Activated CD4-positive, alpha-beta memory T cell treated with anti-CD3 and anti-CD28 coated beads, Interleukin-2, amount 10 ng/mL, durations not matched to agents 7 days and 5 days (primary cell): ENCODE measurements around the gene HK1. TPM values are rescaled to one million over a fixed set of nuclear protein-coding genes. Genes with fewer than 3 reads are reported as not detected.
A peak's percentile ranks its signal among the peaks of the same experiment; 100 is the strongest.
"Not testable (repeated sequence)": the region's sequence is repeated elsewhere in the genome, so short reads cannot be mapped to it uniquely, and the experiment has no call there.

ENCODE experiments used
- CTCF ChIA-PET: fragments of 350-600 bp; sonication (Branson Sonifier 250); formaldehyde crosslinking; loops from one replicate; lab custom pipeline; 2021; ENCODE audit warnings: antibody characterized with exemption, inconsistent platforms; lab: Charles Lee
- POLR2A ChIA-PET: fragments of 350-600 bp; sonication (Branson Sonifier 250); formaldehyde crosslinking; loops from one replicate; lab custom pipeline; 2021; ENCODE audit warnings: antibody characterized with exemption; lab: Charles Lee
- DNase-seq: peaks from one replicate; pipeline ENCODE4 v3.0.0-alpha.2; 2020
- H3K27ac Mint-ChIP-seq: one replicate; pipeline ENCODE4 v1.8.0; 2021; ENCODE audit warnings: mild to moderate bottlenecking, mixed read lengths
- H3K27me3 Mint-ChIP-seq: one replicate; pipeline ENCODE4 v1.8.0; 2021; ENCODE audit warnings: mixed read lengths
- H3K36me3 Mint-ChIP-seq: one replicate; pipeline ENCODE4 v1.8.0; 2021; ENCODE audit warnings: low read depth, mixed read lengths
- H3K4me1 Mint-ChIP-seq: one replicate; pipeline ENCODE4 v1.8.0; 2021; ENCODE audit warnings: mixed read lengths
- H3K4me3 Mint-ChIP-seq: one replicate; pipeline ENCODE4 v1.8.0; 2021; ENCODE audit warnings: mild to moderate bottlenecking, mixed read lengths
- H3K9me3 Mint-ChIP-seq: one replicate; pipeline ENCODE4 v1.8.0; 2021; ENCODE audit warnings: mixed read lengths
- total RNA-seq, 2 experiments: library from RNA; stranded (reverse); gene quantifications; one replicate each; pipeline ENCODE4 v1.2.3, GENCODE V29; 2021

HK1 gene
- total RNA-seq, 2 experiments from 2014 or later = 142 to 146 TPM

DNA sequence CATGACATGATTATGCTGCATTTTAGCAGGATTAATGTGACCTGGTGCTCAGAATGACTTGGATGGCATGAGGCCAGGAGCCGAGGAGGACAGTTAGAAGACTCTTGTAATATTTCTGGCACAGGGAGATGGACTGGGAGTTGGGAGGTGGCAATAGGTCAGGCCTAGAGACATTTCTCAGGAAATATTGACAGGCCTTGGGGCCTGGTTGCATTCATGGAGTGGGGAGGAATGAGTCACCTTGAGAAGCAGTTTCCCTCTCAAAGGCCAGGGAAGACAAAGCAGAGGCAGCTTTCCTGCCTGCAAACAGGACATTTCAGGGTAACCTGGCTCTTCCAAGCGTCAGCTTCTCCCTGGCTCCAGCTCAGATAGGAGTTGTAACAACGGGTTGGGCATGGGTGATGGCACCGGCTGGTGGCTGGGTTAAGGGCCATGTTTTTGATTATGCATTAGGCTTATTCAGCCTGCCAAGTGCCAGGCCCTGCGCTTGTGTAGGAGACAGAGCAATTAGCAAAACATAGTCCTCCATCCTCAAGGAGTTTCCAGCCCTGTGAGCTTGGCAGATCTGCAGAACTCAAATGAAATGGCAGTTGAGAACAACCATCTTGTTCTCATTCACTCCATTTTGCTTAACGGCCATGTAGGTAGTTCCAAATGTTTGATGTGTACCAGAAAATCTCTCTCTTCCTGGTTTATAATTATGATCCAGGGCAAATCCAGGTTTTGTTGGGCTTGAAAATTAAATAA is 38.2 kb downstream of the HK1 start:
- no peaks in the 10 kb centered on the region for H3K9me3 Mint-ChIP-seq
- no peaks in the 10 kb centered on the region for H3K27me3 Mint-ChIP-seq
- ChIA-PET CTCF (interaction anchor here (0.7 to 1.7 kb wide), 4 partner anchors 11 to 91 kb away, joined by 3 to 11 read pairs (median 4); no protein-coding TSS in a partner anchor), POLR2A (interaction anchor here (1.3 to 4.0 kb wide), 4 partner anchors 11 to 94 kb away, joined by 3 to 28 read pairs (median 12); no protein-coding TSS in a partner anchor)
- peaks cover 15% of the 10 kb centered on the region for H3K36me3 Mint-ChIP-seq
- no peak overlapping the region for H3K27ac Mint-ChIP-seq
- no peak overlapping the region for H3K4me3 Mint-ChIP-seq
- no peak for DNase-seq
- peaks cover 41% of the 10 kb centered on the region for H3K4me1 Mint-ChIP-seq

- peak; percentile 46 for DNase-seq
- Mint-ChIP-seq H3K4me3 (peak overlapping the region; percentile 97), H3K27ac (peak overlapping the region; percentile 84), H3K9me3 (no peaks in the 10 kb centered on the region), H3K27me3 (no peaks in the 10 kb centered on the region), H3K4me1 (peaks cover 48% of the 10 kb centered on the region), H3K36me3 (peaks cover 19% of the 10 kb centered on the region)
- CTCF ChIA-PET = interaction anchor here (0.7 to 1.7 kb wide), 6 partner anchors 10 to 90 kb away, joined by 3 to 11 read pairs (median 5); no protein-coding TSS in a partner anchor
- POLR2A ChIA-PET = interaction anchor here (0.5 to 4.0 kb wide), 14 partner anchors 8 to 101 kb away, joined by 3 to 35 read pairs (median 4); no protein-coding TSS in a partner anchor
Observed at GRCh38 chr10:69317175-69317604, 38.9 kb downstream of the HK1 start.

DNA sequence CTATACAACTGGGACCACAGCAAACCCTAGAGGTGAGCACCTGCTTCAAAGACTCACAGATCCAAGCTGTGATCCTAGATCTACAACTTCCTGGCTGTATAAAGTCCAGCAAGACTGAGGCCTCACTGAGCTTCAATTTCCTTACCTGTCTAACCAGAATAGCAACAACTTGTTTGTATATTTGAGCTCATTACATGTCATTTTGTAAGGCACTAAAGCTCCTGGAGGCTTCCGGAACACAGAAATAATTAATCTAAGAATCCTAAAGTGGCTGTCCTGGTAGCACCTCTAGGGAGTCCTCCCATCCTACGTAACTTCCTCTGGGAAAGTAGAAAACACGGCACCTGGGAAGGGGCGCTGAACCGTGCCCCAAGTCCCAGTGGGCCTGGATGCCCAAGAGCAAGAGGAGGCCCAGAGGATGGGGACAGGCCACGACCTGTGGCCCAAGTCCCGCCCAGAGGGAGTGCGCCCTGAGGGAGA is 39.4 kb downstream of the HK1 start:
- Mint-ChIP-seq H3K27me3 (no peaks in the 10 kb centered on the region), H3K9me3 (no peaks in the 10 kb centered on the region), H3K36me3 (peaks cover 20% of the 10 kb centered on the region), H3K4me1 (peaks cover 51% of the 10 kb centered on the region), H3K4me3 (peak overlapping the region; percentile 97), H3K27ac (peak overlapping the region; percentile 84)
- DNase-seq = no peak
- ChIA-PET CTCF (interaction anchor here (0.7 to 1.7 kb wide), 8 partner anchors 10 to 90 kb away, joined by 3 to 11 read pairs (median 4); no protein-coding TSS in a partner anchor), POLR2A (interaction anchor here (0.5 to 4.0 kb wide), 18 partner anchors 9 to 317 kb away, joined by 3 to 35 read pairs (median 3); no protein-coding TSS in a partner anchor)

DNA sequence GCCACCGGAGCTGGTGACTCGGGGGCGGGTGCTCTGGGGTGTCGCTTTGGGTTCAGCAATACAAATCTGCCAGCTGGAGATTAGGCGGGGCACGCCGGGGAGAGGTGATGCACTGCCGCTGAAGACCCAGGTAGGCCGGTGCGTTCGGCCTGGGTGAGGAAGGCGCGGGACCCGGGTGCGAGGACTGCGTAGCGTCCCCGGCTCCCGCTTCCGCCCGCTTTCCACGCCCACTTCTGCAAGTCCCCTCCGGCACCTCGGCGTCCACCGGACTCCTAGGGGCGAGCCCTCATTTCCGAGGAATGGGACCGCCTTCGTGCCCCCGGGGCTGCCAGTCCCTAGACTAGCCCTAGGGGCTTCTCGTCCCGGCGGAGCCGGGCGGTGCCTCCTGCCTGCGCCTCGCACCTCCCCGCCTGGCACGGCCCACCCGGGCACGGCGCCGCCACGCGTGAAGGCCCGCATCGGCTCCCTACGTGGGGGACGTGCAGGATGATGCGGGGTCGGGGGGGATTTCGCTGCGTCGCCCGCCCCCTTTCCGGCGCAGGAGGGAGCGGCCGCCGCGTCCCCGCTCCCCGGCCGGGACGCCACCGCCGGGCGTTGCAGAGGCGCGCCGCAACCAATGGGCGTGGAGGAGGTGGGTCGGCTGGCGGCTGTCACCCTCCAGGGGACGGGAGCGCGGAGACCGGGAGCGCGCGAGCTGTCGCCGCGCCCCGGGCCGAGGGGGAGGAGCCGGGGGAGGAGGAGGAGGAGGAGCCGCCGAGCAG is 40.0 kb downstream of the HK1 start:
- CTCF ChIA-PET = interaction anchor here (1.3 to 2.0 kb wide), 7 partner anchors 10 to 89 kb away, joined by 3 to 13 read pairs (median 6); no protein-coding TSS in a partner anchor

DNA sequence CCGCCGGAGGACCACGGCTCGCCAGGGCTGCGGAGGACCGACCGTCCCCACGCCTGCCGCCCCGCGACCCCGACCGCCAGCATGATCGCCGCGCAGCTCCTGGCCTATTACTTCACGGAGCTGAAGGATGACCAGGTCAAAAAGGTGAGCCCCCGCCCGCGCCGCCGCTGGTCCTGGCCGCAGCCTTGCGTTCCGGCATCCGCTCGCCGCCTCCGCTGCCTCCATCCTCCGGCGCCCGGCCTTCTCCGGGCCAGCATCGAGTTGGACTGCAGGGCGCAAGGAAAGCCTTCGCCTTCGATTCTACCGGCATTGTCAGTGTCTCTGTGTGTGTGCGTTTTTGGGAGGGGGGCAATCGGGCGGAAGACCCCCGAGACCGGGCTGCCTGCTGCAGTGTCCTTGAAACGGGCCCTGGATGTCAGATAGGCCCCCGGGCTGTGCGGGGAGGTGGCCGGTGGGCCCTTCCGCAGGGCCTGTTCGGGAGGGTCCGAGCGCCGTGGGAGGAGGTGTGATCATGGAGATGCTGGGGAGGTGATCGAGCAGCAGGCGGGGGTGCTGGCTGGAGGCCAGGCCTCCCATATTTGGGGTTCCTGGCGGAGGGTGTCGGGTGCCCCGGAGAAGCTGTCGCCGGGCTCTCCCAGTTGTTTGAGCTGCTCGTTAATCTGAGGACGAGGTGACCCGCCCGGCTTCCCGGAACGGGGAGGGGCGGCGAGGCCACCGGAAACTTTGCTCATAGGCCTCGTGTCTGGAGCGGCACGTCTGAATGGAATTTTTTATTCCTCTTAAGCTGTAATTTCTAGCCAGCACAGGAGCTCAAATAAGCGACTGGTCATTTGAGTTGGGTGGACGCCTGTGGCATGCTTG is 40.8 kb downstream of the HK1 start:
- Mint-ChIP-seq H3K27ac (peak overlapping the region; percentile 94), H3K4me1 (peaks cover 60% of the 10 kb centered on the region), H3K9me3 (no peaks in the 10 kb centered on the region), H3K27me3 (no peaks in the 10 kb centered on the region), H3K4me3 (peak overlapping the region; percentile 97), H3K36me3 (peaks cover 20% of the 10 kb centered on the region)
- ChIA-PET POLR2A (interaction anchor here (0.7 to 4.0 kb wide), 21 partner anchors 9 to 418 kb away, joined by 3 to 35 read pairs (median 4); partner anchors contain the start of gene DDX50), CTCF (interaction anchor here (1.0 to 2.0 kb wide), 7 partner anchors 9 to 89 kb away, joined by 3 to 13 read pairs (median 4); no protein-coding TSS in a partner anchor)
- DNase-seq = peak; percentile 78

More for the DNA sequence above, 40.0 kb downstream of the HK1 start:
- Mint-ChIP-seq H3K27me3 (no peaks in the 10 kb centered on the region), H3K4me3 (peak overlapping the region; percentile 97), H3K9me3 (no peaks in the 10 kb centered on the region), H3K4me1 (peaks cover 55% of the 10 kb centered on the region), H3K27ac (peak overlapping the region; percentile 94), H3K36me3 (peaks cover 20% of the 10 kb centered on the region)
- POLR2A ChIA-PET = interaction anchor here (0.6 to 4.0 kb wide), 25 partner anchors 9 to 417 kb away, joined by 3 to 35 read pairs (median 3); partner anchors contain the start of gene DDX50
- peak; percentile 92 for DNase-seq

GRCh38 chr10:69319841-69320316 is 41.6 kb downstream of the HK1 start:
- H3K9me3 Mint-ChIP-seq = no peaks in the 10 kb centered on the region
- peaks cover 23% of the 10 kb centered on the region for H3K36me3 Mint-ChIP-seq
- H3K4me1 Mint-ChIP-seq = peaks cover 65% of the 10 kb centered on the region
- peak overlapping the region; percentile 94 for H3K27ac Mint-ChIP-seq
- ChIA-PET POLR2A (interaction anchor here (0.6 to 4.0 kb wide), 16 partner anchors 8 to 419 kb away, joined by 3 to 35 read pairs (median 7); partner anchors contain the start of gene DDX50), CTCF (interaction anchor here (1.0 to 2.0 kb wide), 5 partner anchors 8 to 88 kb away, joined by 3 to 13 read pairs (median 4); no protein-coding TSS in a partner anchor)
- no peaks in the 10 kb centered on the region for H3K27me3 Mint-ChIP-seq
- peak overlapping the region; percentile 97 for H3K4me3 Mint-ChIP-seq
- DNase-seq = no peak

DNA sequence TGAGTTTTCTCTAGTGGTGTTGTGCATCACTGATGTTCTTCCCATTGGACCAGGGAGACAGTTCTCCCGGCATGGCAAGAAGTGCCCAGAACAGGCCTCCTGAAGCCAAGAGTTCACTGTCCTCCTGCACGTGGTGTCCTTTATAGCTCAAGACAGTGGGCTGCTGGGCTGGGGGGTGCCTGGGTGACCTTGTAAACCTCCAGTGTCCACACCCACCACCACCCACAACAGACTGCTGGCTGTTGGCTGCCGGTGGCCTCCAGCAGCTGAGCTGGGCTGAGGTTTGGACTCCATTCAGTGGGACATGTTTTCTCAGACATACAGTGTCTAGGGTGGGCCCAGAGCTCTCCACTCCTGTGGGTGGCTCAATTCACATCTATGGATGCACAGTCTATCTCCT is 42.2 kb downstream of the HK1 start:
- peaks cover 64% of the 10 kb centered on the region for H3K4me1 Mint-ChIP-seq

GRCh38 chr10:69321039-69321715 is 42.9 kb downstream of the HK1 start:
- Mint-ChIP-seq H3K36me3 (peaks cover 24% of the 10 kb centered on the region), H3K27ac (peak overlapping the region; percentile 13), H3K27me3 (no peaks in the 10 kb centered on the region), H3K9me3 (no peaks in the 10 kb centered on the region), H3K4me1 (peaks cover 65% of the 10 kb centered on the region), H3K4me3 (peak overlapping the region; percentile 97)
- DNase-seq = no peak
- POLR2A ChIA-PET = interaction anchor here (3.9 kb wide), 1 partner anchor 13 kb away, joined by 35 read pairs; no protein-coding TSS in a partner anchor
- CTCF ChIA-PET = interaction anchor here (1.5 kb wide), 1 partner anchor 87 kb away, joined by 4 read pairs; no protein-coding TSS in a partner anchor

More for the DNA sequence above, 42.2 kb downstream of the HK1 start:
- Mint-ChIP-seq H3K27ac (peak overlapping the region; percentile 94), H3K9me3 (no peaks in the 10 kb centered on the region), H3K4me3 (peak overlapping the region; percentile 97), H3K27me3 (no peaks in the 10 kb centered on the region), H3K36me3 (peaks cover 23% of the 10 kb centered on the region)
- DNase-seq = no peak
- CTCF ChIA-PET = interaction anchor here (1.5 to 1.8 kb wide), 3 partner anchors 24 to 88 kb away, joined by 4 to 12 read pairs (median 4); no protein-coding TSS in a partner anchor
- POLR2A ChIA-PET = interaction anchor here (2.3 to 4.0 kb wide), 3 partner anchors 13 to 91 kb away, joined by 14 to 35 read pairs (median 21); no protein-coding TSS in a partner anchor

- Mint-ChIP-seq H3K4me3 (no peak overlapping the region), H3K27ac (no peak overlapping the region), H3K27me3 (no peaks in the 10 kb centered on the region), H3K9me3 (no peaks in the 10 kb centered on the region), H3K4me1 (peaks cover 64% of the 10 kb centered on the region), H3K36me3 (peaks cover 25% of the 10 kb centered on the region)
- ChIA-PET POLR2A (no interaction called here), CTCF (interaction anchor here (1.5 kb wide), 1 partner anchor 87 kb away, joined by 4 read pairs; no protein-coding TSS in a partner anchor)
- DNase-seq = no peak
Observed at GRCh38 chr10:69321865-69322264, 43.6 kb downstream of the HK1 start.

GRCh38 chr10:69322346-69322745 is 44.0 kb downstream of the HK1 start:
- H3K4me3 Mint-ChIP-seq, H3K27ac Mint-ChIP-seq, CTCF ChIA-PET, DNase-seq, H3K27me3 Mint-ChIP-seq, H3K9me3 Mint-ChIP-seq: not testable (repeated sequence)
- Mint-ChIP-seq H3K36me3 (peaks cover 27% of the 10 kb centered on the region), H3K4me1 (peaks cover 65% of the 10 kb centered on the region)
- POLR2A ChIA-PET = interaction anchor here (1.1 kb wide), 1 partner anchor 37 kb away, joined by 3 read pairs; no protein-coding TSS in a partner anchor
